Activated CD8-positive, alpha-beta memory T cell treated with anti-CD3 and anti-CD28 coated beads, Interleukin-2, amount 50 U/mL, for 1 hour (primary cell): Measurements from ENCODE around the gene CCDC38.
"Not testable (repeated sequence)": the region's sequence is repeated elsewhere in the genome, so short reads cannot be mapped to it uniquely, and the experiment has no call there.

ENCODE experiments used
- DNase-seq: peaks from one replicate; pipeline ENCODE4 v3.0.0-alpha.2; 2020; ENCODE audit errors: extremely low read depth

Gene CCDC38

DNA sequence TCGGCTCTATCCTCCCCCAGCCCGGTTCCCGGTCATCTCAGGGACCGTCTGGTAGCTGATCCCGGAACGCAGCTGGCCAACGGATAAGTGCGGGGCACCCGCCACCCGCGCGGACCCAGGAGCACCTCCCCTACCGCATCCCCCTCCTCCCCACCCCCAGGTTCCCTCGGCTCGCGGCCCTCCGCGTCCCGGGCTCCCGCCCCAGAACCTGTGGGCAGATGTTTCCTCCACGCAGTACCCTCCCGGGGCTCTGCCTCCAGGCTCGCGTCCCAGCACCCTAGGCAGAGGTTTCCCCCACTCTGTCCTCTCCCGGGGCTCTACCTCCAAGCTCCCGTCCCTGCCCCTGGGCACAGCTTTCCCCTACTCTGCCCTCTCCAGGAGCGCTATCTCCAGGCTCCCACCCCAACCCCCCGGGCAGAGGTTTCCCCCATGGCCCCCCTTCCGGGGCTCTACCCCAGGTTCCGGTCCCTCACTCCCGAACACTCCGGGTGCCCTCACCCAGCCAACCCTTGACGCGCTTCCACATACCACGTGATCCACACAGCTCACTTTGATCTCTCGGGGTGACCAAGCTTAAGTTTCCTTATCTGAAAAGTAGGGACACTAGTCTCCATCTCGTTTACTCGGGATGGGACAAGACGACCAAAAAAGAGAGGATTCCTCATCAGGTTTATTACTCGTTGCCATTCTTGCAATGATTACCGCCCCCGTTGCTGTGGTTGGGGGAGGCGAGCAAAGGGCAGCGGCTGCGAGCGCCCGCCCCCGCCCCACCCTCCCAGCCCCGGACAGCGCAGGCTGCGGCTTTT, at the start of gene CCDC38:
TSS of gene CCDC38 (minus strand) at position 91 of the 806 bp plus-strand sequence. CDS start 6,105 bp downstream, outside the sequence.
- DNase-seq, result peak; percentile 63

DNA sequence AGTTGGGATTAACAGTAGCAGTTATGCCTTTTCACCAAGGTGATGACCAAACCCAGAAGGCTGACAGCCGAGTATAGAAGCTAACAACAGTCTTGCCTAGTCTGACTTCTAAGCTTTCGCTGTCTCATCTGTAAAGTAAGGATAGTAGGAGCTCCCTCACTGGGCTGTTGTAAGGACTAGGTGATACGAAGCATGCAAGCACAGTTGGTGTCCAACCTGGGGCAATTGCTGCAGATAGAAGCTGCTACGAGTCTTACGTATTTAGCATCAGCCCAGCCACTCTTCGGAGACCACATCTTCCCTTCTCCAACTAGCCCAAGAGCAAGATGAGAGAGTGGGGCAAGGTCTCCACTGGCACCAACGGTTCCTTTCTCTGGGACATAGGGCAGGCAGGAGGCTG, 47.7 kb upstream of the CCDC38 start:
- no peak for DNase-seq

DNA sequence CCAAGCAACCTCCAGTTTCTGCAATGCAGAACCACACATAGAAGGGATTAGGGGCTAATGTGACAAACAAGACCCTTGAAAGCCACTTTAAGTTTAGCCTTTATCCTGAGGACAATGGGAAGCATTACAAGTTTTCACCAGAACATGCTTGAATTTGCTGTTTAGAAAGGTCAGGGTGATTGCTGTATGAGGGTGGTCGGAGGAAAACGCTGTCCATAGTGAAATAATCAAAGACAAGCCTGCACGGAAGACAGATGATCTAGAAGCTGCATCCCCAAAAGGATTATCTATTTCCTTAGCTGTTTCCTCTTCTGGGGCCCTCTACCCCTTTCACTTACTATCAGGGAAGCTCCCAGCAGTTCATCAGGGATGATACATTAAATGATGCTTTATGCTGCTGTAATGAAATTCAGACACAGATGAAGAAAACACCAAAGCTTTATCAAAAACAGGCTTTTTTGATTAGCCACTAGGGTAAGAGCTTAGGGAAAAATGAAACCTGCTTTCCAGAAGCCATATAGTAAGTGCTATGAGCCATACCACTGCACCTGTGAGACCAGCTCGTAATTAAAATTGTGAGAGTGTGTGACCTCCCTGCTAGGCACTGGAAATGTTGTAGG, 47.2 kb upstream of the CCDC38 start:
- no peak for DNase-seq

DNA sequence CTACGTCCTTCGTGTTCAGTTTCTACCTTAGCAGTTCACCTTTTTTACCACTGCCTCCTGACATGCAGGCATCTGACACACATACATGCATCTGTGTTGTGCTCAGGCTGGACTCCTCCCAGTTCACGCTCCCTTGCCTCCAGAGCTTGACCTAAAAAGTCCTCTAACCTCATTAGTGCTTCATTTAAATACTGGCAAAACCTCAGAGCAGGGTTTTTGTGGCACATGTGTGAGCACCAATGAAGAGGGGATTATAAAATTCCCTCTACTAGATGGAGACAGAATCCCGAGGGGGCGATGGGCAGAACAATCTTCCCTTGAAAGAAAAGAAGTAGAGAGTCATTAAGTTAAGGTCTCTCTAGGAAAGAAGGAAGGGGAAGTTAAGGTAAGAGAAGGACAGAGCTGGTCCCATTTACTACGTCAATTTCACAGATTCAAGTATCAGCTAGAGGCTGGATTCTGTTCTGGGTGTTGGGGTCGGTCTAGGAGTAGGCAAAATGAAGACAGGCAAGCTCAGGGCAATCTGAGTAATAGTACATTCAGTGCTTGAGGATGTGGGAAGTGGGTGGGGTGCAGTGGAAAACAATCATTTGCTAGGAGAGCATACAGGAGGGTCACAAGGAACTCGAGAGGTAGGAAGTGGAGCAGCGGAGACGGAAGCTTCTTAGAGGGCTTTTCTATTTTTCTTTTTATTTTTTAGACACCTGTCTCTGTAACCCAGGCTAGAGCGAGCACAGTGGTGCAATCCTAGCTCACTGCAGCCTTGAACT, 46.3 kb upstream of the CCDC38 start:
- no peak for DNase-seq

DNA sequence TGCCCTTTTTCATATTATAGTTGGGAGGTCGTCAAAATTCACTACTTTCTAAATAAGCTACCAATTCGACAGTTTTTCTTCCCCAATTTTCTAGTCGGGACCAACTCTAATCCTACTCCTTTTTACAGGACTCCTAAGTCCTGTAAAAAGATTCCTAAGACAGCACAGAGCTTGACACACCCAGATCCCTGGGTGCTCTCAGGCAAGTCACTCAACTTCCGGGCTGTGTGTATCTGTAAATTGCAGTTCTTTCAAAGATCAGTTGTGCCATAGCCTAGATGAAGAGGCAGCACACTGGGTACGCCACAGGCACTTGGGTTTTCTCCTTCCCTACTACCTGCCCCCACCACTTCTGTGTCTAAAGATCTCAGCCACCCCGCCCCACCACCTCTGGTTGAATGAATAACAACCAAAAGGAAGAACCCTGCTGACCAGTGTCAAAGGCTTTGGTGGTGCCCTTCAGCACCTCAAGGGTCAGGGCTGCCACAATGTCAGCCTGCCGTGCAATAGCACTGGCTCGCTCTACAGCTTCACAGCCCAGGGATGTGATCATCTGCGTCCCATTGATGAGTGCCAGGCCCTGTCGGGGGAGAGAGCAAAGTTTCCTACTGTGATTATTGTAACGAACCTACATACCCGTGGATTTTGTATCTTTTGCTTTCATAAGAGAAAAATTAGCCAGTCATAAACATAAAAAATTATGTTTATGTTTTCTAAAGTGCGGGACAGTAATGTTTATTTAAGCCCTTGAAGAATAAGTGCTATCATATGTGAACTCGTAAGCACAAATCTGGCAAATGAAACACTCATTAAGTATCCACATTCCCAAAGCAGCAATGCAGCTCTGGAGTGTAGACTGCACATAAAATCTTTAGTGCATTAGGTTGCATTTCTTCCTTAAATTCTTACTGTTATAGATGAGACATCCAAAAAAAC, 44.5 kb upstream of the CCDC38 start:
- no peak for DNase-seq

DNA sequence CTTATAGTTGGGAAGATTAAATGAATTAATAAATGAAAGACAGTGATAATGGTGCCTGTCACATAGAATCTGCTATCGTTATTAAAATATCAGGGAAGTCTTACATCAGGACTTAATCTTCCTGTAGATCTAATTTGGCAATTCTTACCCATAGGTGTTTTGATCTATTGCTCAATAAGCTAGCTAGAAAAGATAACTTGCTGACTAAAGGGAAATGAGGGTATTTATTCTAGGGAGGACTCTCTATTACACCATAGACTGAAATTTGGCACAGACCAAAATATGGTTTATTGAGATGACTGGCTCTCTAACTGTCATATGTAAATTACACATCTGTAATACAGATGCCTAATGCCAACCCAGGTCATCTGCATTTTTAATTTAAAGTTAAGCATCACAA, 42.3 kb upstream of the CCDC38 start:
- DNase-seq, result no peak

DNA sequence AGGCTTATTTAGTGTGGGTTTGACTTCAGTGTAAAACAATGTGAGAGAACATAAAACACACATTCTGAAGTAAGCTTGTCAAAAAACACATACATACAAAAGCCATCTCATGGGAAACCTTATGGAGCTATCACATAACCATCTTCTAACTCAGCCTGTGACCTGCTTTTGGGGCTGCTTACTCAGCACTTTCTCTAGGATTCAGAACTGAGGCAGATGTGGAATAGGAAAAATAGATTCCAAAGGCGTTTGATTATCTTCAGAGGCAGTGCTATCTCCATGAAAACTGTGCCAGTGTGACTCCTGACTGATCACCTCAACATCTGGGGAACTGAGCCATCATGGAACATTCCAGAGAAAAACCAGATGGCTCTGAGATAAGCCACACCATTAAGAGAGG, 40.2 kb upstream of the CCDC38 start:
- no peak for DNase-seq

DNA sequence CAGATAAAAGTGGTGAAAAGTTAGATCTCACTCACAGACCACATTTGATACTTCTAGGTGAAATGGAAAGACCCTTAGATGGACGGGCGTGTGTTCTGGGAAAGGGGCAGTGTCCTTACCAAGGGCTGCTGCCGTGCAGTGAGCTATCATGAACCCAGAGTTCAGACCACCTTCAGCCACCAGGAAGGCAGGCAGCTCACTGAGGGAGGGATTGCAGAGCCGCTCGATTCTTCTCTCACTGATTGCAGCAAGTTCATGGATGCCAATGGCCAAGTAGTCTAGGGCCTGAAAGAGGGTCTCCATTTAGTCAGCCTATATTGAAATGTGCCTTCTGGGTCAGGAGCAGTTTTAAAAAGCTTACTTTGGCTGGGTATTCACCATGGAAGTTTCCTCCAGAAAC, 38.0 kb upstream of the CCDC38 start:
- DNase-seq, result no peak

DNA sequence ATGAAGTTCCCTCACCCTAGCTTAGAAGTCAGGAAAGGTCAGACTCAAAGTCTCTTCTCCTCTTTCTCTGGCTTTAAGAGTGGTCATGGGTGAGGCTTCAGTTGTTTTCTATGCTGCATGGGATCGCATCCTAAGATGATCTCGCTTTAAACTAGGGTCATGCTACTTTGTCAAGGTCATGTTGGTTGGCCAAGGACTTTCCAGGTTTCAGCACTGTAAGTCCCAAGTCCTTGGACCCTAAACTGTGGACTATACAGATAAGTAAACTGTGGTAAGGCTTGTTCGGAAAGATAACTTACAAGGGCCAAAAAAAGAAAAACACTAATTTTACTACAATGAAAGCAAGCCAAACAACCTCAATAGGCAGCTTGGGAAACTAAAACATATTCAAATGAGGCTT, 36.4 kb upstream of the CCDC38 start:
- no peak for DNase-seq

DNA sequence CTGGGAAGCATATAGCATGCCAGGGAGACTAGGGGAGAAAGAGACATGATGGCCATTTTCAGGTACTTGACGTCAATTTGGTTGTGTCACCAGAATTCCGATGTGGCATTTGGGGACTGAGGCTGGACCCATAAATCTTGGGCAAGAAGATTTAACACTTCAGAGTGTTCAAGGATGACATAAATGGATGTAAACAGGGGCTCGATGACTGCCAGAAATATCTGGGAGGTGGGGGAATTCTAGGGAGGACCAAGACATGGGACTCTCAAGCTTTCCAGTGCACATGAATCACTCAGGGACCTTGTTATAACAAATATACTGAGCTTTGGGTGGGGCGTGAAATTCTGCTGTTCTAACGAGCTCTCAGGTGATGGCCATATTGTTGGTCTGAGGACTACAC, 35.9 kb upstream of the CCDC38 start:
- no peak for DNase-seq

DNA sequence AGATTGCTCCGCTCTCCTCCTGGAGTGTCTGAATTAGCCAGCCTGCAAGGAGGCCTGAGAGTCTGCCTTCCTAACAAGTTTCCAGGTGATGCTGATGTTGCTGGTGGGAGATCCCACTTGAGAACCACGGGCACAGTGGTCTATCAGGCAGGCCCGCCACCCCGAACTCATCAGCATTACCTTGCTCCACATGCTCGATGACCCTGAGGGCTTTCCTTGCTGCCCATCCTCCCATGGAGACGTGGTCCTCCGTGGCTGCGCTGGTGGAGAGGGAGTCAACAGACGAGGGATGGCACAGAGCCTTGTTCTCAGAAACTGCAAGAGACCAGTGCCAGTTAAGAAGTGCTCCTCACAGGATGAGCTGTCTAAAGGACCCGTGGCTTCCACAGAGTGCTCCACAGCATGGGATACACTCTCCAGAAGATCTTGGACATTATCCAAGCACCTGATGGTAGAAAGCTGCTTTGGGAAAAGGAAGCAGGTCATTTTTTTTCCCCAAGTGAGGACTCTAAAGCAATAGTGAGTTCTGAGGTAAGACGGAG, 35.4 kb upstream of the CCDC38 start:
- no peak for DNase-seq

DNA sequence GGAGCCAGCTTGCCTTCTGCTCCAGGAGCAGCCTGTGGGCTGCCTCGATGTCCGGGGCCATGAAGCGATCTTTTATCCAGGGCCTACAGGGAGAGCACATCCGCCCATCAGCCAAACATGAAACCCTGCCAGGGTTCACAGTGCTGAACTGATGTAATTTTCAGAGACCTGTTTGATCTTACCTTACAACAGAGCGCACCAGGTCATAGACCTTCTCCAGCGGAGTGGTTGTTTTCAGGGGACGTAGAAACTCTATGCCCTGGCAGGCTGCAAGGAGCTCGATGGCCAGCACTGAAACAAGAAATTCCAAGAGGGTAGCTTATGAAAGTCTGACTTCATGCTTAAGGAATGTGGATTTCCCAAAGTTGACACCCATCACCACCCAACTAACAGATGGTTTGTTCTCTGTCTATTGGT, 34.0 kb upstream of the CCDC38 start:
- no peak for DNase-seq

DNA sequence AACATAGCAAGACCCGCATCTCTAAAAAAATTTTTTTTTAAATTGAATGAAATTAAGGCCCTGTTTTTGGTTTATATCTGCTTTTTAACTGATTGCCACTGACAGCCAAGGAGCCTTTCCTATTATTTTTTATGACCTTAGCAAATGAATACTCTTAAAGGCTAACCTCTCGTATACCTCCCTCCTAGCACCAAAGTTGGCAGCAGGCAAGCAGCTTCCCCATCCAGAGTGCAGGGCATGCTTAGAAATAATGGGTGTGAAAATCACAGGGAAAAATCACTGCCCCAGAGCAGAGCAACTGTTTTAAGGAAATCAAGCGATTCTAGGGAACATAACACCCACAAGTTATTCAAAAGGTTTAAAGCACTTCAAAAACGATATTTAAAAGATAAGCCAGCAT, 33.1 kb upstream of the CCDC38 start:
- DNase-seq, result no peak

DNA sequence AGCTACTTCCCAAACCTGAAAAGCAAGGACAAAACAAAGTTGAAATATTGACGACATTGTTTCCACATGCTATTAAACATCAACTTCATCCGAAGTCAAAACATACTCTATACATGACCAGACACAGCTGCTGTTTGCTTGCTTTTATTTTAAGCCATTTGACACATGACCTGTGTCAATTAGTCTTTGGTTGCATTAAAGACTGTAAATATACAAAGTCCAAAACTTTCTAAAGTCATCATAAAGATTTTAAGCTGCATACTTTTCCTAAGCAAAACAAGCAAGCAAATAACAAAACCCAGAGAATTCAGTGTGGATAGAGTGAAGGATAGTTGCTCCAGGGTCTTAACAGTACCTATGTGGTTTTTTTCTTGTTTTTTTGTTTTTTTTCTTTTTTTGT, 31.9 kb upstream of the CCDC38 start:
- no peak for DNase-seq

DNA sequence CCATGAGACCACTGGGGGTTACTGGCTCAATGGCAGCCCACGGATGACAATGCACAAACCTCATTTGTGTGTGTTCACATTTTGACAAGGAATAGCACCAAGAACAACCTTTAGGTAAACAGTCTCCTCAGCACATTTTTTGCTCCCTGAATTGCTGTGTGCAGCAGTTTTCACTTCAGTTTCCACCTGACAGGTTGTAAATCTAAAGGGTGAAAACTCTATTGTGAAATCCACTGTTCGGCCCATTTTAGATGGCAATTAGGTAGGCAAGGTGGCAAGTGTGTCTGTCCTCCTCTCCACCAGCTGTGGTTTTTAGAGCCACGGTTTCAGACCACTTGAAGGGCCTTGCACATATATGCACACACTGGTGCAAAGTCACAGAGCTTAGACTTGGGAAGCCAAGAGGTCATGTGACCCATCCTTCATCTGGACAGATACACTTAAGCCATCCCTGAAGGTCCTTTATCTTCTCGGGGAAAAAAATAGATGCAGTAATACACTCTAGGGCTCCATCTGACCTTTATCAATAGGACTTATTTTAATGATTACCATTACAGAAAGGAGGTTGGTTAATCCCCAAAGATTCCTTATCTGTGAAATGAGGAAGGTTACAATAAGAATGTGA, 30.5 kb upstream of the CCDC38 start:
- no peak for DNase-seq

DNA sequence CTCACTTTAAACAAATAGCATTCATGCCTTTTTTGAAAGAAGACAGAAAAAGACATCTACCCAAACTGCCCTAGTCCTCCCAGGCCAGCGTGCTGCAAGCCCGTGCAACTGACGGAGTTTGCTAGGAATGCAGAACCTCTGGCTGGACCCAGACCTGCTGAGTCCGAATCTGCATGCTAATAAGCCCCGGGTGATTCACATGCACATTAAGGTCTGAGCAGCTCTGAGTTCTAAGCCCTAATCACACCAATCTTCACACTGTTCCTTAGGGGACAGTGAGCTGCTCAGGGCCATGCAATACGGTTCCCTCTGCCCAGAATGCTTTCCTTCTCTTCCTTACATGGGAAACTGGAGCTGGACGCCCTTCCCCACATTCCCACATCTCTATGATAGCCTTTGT, 28.5 kb upstream of the CCDC38 start:
- no peak for DNase-seq

DNA sequence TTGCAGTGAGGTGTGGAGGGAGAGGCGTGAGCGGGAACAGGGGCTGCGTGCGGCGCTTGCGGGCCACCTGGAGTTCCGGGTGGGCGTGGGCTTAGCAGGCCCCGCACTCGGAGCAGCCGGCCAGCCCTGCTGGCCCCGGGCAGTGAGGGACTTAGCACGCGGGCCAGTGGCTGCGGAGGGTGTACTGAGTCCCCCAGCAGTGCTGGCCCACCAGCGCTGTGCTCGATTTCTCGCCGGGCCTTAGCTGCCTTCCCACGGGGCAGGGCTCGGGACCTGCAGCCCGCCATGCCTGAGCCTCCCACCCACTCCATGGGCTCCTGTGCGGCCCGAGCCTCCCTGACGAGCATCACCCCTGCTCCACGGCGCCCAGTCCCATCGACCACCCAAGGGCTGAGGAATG, 26.7 kb upstream of the CCDC38 start:
- DNase-seq, result not testable (repeated sequence)

DNA sequence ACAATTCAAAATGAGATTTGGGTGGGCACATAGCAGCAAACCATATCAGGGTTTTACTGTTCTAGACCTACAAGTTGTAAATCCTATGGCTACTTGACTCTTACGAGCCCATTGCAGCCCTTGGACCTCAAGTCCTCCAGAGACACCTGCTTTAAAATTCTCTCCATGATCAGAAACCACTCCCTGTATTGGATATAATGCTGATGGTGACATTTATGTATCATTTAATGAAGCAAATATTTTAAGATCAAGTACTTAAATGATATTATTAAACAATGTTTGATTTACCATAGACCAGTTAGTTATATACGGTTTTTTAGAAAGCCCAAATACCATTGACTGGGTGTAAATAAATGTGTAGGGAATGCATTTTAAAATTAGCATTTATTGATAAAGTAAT, 24.9 kb upstream of the CCDC38 start:
- no peak for DNase-seq

DNA sequence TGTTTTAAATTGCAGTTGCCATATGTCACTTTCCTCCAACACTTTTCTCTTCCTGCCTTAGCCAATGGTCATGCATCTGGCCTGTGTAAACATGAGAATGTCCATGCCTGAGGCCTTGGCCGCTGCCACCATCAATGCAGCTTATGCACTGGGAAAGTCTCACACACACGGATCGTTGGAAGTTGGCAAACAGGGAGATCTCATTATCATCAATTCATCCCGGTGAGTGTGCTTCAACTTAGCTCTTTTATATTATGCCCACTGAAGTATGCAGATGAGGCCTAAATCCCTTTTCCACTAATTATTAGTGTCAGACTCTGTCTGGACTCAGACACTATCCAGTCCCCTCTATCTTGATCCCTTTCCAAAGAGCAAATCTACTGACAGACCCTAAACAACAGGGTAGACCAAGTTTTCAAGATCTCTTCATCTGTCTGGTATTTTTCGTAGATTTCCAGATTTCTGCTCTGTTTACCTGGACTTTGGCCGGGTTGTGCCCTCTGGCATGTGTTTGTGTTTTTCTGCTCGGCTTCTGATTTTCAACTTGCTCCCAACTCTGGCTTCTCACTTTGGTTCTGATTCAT, 24.0 kb upstream of the CCDC38 start:
- no peak for DNase-seq

DNA sequence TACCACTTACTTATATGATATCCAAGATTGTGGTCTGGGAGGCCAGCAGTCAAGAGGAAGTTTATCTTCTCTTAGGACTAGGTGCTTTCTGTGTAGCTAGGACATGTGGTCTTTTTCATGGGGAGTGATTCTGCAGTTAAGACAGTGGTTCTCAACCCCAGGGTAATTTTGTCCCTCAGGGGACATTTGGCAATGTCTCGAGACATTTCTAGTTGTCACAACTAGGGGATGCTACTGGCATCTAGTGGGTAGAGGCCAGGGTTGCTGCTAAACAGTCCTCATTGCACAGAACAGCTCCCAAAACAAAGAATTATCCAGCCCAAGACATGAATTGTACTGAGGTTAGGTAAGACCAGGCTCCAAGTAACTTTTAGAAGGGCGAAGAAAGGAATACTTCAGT, 20.7 kb upstream of the CCDC38 start:
- DNase-seq, result no peak

DNA sequence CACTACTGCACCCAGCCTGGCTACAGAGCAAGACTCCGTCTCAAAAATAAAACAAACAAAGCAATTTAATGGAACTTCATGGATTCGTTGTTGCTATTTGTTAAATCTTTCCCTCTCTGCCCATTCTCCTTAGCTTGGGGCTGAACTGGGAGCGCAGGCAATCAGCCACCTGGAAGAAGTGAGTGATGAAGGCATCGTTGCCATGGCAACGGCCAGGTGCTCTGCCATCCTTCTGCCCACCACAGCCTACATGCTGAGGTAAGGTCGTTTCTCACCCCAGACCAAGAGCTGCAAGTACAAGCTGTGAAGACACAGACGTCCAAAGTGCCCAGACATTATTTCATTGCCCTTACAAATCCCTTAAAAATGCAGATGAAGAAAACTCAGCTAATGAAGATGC, 19.8 kb upstream of the CCDC38 start:
- no peak for DNase-seq
